Vagina (tissue), 2 donors: ENCODE data around the gene PHACTR3. TPM values are rescaled to one million over a fixed set of nuclear protein-coding genes. Genes with fewer than 3 reads are reported as not detected.

Experiments used
- DNase-seq, 2 donors: peaks; one replicate each; pipeline ENCODE4 v3.0.0-alpha.2; 2017; ENCODE audit errors: extremely low spot score in 2 of 2
- H3K27ac ChIP-seq: fragments of 200-600 bp; sonication (generic); one replicate; pipeline ENCODE4 v1.5.1; 2019
- H3K27me3 ChIP-seq: fragments of 200-600 bp; sonication (generic); one replicate; pipeline ENCODE4 v1.5.1; 2019
- H3K36me3 ChIP-seq, 2 donors: fragments of 200-600 bp; sonication (generic); one replicate each; pipeline ENCODE4 v1.5.1; 2017 to 2019
- H3K4me1 ChIP-seq: fragments of 200-600 bp; sonication (generic); one replicate; pipeline ENCODE4 v1.5.1; 2019
- H3K4me3 ChIP-seq, 2 donors: fragments of 200-600 bp; sonication (generic); 1 replicate in 1 of 2; 2 replicates in 1 of 2; pipeline ENCODE4 v1.5.1; 2016 to 2019
- H3K9me3 ChIP-seq: fragments of 200-600 bp; sonication (generic); one replicate; pipeline ENCODE4 v1.5.1; 2019
- POLR2A ChIP-seq, 2 donors: fragments of 450-650 bp; IDR thresholded peaks; one replicate each; pipeline ENCODE4 v1.6.1; 2017; ENCODE audit warnings: antibody characterized with exemption in 2 of 2, mild to moderate bottlenecking in 2 of 2, moderate library complexity in 2 of 2
- POLR2AphosphoS5 ChIP-seq, 2 donors: sonication (generic); formaldehyde crosslinking; IDR thresholded peaks; one replicate each; pipeline ENCODE4 v1.9.0; 2017; ENCODE audit warnings: antibody characterized with exemption in 2 of 2, mild to moderate bottlenecking in 2 of 2, low read depth in 1 of 2; ENCODE audit not compliant: insufficient read depth in 1 of 2
- intact Hi-C: fragments of 100-400 bp; cut with DNase I; formaldehyde crosslinking; loops from one replicate; pipeline ENCODE4 v1.15.1; 2023
- total RNA-seq: library from RNA; depleted of rRNA; stranded (reverse); fragments of >200 nt; gene quantifications from one replicate; pipeline ENCODE4 v1.2.3, GENCODE V29; 2016
- TF ChIP-seq, protein P1 (sequence below), 3 experiments: fragments of 450-650 bp in 2 of 3; fragments of 200-600 bp in 1 of 3; sonication (generic) in 1 of 3; IDR thresholded peaks; one replicate each; pipeline ENCODE4 v1.5.1; 2017 to 2019; ENCODE audit warnings: antibody characterized with exemption in 3 of 3, mild to moderate bottlenecking in 2 of 3, moderate library complexity in 2 of 3

The PHACTR3 gene
- total RNA-seq, 1 donor from 2014 or later = 8.3 TPM

DNA sequence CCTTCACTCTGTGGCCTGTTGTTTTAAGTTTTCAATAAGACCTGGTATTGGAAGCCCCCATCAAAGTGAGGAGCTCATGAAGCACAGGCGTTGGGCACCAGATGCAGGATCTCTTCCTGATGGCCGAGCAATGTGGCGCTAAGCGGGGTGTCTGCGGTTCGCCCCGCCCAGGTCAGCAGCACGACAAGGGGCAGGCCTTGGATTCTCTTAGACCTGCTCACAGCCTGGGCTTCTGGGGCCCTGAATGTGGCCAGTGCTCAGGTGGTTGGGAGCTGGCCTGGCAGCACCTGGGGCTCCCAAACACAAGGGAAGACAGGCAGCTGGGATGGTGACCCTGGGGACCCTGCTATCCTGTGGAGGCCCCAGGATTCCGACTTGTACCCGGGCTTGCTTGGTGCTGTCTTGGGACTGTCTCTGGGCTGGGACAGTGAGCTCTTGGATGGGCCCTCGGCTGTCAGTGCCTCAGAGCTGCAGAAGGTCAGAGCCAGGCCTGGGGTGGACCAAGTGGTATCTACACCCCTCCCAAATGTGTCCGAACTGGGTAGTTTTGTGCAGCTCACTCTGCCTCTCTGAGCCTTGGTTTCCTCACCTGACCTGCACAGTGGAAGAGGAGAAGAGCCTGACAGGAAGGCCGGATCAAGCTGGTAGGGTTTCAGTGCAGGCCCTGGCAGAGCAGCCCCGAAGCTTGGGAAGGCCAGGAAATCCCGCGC lies 69.1 kb downstream of the PHACTR3 start:
- Histone ChIP-seq H3K27me3 (no peaks in the 10 kb centered on the region), H3K36me3 (no peaks in the 10 kb centered on the region), H3K4me1 (no peaks in the 10 kb centered on the region), H3K4me3 (no peak overlapping the region), H3K9me3 (no peaks in the 10 kb centered on the region), H3K27ac (no peak overlapping the region)
- DNase-seq = peak in 1 of 2 donors; percentile 70
- TF ChIP-seq POLR2AphosphoS5 (IDR thresholded peaks at IDR 0.05; ENCODE audit: insufficient read depth in 1 of 2, low read depth in 1 of 2) (no peak), POLR2A (IDR thresholded peaks at IDR 0.05) (no peak)
- TF ChIP-seq, protein P1, sequence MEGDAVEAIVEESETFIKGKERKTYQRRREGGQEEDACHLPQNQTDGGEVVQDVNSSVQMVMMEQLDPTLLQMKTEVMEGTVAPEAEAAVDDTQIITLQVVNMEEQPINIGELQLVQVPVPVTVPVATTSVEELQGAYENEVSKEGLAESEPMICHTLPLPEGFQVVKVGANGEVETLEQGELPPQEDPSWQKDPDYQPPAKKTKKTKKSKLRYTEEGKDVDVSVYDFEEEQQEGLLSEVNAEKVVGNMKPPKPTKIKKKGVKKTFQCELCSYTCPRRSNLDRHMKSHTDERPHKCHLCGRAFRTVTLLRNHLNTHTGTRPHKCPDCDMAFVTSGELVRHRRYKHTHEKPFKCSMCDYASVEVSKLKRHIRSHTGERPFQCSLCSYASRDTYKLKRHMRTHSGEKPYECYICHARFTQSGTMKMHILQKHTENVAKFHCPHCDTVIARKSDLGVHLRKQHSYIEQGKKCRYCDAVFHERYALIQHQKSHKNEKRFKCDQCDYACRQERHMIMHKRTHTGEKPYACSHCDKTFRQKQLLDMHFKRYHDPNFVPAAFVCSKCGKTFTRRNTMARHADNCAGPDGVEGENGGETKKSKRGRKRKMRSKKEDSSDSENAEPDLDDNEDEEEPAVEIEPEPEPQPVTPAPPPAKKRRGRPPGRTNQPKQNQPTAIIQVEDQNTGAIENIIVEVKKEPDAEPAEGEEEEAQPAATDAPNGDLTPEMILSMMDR (IDR thresholded peaks at IDR 0.05) = no peak
- intact Hi-C loops = no loop called here

DNA sequence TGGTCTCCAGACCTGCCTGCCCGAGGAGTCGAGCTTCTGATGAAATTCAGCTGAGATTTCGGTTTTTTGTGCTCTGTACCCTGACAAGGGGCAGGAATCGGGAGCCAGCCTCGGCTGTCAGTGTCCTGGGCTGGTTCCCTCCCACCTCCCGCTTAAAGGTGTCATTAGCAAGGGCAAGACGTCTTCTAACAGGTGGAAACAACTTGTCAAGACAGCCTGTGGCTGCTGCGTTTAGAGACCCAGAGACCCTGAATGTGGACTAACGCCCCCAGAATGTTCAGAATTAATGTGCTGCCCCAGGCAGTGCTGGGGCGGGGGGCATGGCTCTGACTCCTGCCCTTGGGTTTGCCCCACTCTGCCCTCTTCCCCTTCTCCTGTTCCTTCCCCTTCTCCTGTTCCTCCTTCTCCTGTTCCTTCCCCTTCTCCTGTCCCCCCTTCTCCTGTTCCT lies 69.7 kb downstream of the PHACTR3 start:
- intact Hi-C loops = no loop called here
- TF ChIP-seq POLR2AphosphoS5 (IDR thresholded peaks at IDR 0.05; ENCODE audit: insufficient read depth in 1 of 2, low read depth in 1 of 2) (no peak), POLR2A (IDR thresholded peaks at IDR 0.05) (no peak)
- TF ChIP-seq, protein P1 (IDR thresholded peaks at IDR 0.05) = no peak
- Histone ChIP-seq H3K27me3 (no peaks in the 10 kb centered on the region), H3K27ac (no peak overlapping the region), H3K36me3 (no peaks in the 10 kb centered on the region), H3K9me3 (no peaks in the 10 kb centered on the region), H3K4me3 (no peak overlapping the region), H3K4me1 (no peaks in the 10 kb centered on the region)
- peak in 1 of 2 donors; percentile 54 for DNase-seq

DNA sequence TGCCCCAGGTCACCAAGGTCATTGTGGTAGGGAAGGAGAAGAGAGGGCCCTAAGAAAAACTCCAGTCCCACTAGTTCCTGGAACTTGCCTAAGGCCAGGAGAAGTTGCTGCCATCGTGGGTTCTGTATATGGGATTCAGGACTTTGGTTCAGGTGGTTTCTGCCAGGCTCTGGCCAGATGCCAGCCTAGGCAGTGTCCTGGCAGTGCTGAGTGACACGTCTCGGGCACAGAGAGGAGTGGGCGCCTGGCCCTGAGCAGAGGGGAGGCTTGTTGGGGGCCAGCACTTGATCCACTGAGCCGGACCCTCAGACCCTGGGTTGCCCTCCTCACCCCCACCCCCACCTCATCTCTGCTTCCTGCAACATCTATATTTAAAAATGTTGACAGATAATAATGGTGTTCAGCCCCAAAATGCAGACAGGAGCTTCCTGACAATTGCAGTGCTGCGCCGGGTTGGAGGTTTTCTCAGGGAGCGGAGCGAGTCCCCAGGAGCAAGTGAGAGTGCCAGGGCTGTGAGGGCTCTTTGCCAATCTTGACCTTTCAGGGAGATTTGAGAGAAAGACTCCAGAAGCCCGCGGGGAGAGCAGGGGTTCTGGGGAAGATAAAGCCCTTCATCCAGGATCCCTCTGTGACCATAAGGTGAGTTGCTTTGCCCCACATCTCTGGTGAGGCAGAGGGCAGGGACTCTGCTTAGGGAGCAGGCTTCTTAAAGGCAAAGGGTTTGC lies 71.9 kb downstream of the PHACTR3 start:
- DNase-seq = peak in 1 of 2 donors; percentile 52
- H3K4me1 ChIP-seq = no peaks in the 10 kb centered on the region
- H3K27ac ChIP-seq = no peak overlapping the region
- no peaks in the 10 kb centered on the region for H3K9me3 ChIP-seq
- no peak overlapping the region for H3K4me3 ChIP-seq
- TF ChIP-seq POLR2A (IDR thresholded peaks at IDR 0.05) = no peak
- TF ChIP-seq POLR2AphosphoS5 (IDR thresholded peaks at IDR 0.05; ENCODE audit: insufficient read depth in 1 of 2, low read depth in 1 of 2) = no peak
- TF ChIP-seq, protein P1 (IDR thresholded peaks at IDR 0.05) = no peak
- no peaks in the 10 kb centered on the region for H3K27me3 ChIP-seq
- H3K36me3 ChIP-seq = no peaks in the 10 kb centered on the region
- intact Hi-C loops = no loop called here

DNA sequence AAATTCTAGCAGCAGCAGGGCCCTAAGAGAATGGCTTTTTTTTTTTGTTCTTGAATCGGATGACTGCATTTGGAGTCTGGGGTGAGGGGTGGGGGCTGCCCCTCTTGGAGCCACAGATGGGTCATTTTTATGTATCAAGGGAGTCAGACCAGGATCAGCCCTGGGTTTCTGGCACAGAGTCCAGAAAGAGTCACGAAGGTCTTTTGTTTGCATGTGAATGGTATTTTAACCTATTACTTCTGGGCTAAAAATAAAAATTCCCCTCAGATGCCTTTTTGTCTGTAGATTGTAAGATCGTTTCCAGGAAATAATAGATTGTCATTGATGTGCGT lies 72.5 kb downstream of the PHACTR3 start:
- intact Hi-C loops = no loop called here
- H3K27ac ChIP-seq = no peak overlapping the region
- TF ChIP-seq POLR2A (IDR thresholded peaks at IDR 0.05) (no peak), POLR2AphosphoS5 (IDR thresholded peaks at IDR 0.05; ENCODE audit: insufficient read depth in 1 of 2, low read depth in 1 of 2) (no peak)
- TF ChIP-seq, protein P1 (IDR thresholded peaks at IDR 0.05) = no peak
- no peaks in the 10 kb centered on the region for H3K9me3 ChIP-seq
- H3K27me3 ChIP-seq = no peaks in the 10 kb centered on the region
- H3K4me1 ChIP-seq = no peaks in the 10 kb centered on the region
- no peak overlapping the region for H3K4me3 ChIP-seq
- DNase-seq = peak in 1 of 2 donors; percentile 25
- H3K36me3 ChIP-seq = no peaks in the 10 kb centered on the region

DNA sequence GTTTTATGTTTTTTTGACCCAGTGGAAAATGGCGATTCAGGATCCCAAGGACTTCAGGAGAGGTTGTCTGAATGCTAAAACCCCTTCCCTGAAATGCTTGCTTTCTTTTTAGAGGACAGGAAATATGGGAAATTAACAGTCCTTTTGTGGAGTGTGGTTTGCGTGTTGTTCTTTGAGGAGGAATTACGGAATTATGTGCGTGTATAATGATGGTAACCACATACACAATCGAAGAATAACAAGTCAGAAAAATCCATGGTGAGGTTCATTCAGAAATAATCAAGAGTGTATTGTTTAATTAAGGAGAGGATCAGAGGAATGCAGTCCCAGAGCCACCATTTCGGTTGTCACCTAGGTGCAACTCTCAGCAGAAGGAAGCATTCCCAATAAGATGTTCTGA lies 73.2 kb downstream of the PHACTR3 start:
- Histone ChIP-seq H3K36me3 (no peaks in the 10 kb centered on the region), H3K27me3 (no peaks in the 10 kb centered on the region), H3K9me3 (no peaks in the 10 kb centered on the region), H3K4me3 (no peak overlapping the region), H3K4me1 (no peaks in the 10 kb centered on the region), H3K27ac (no peak overlapping the region)
- intact Hi-C loops = no loop called here
- TF ChIP-seq POLR2A (IDR thresholded peaks at IDR 0.05) (no peak), POLR2AphosphoS5 (IDR thresholded peaks at IDR 0.05; ENCODE audit: insufficient read depth in 1 of 2, low read depth in 1 of 2) (no peak)
- TF ChIP-seq, protein P1 (IDR thresholded peaks at IDR 0.05) = no peak
- peak in 1 of 2 donors; percentile 34 for DNase-seq
